Measurements from ENCODE around the gene TTC9. TPM values are rescaled to one million over a fixed set of nuclear protein-coding genes. Genes with fewer than 3 reads are reported as not detected.

TTC9 gene
- total RNA-seq, 1 donor from 2014 or later: 2.5 TPM

DNA sequence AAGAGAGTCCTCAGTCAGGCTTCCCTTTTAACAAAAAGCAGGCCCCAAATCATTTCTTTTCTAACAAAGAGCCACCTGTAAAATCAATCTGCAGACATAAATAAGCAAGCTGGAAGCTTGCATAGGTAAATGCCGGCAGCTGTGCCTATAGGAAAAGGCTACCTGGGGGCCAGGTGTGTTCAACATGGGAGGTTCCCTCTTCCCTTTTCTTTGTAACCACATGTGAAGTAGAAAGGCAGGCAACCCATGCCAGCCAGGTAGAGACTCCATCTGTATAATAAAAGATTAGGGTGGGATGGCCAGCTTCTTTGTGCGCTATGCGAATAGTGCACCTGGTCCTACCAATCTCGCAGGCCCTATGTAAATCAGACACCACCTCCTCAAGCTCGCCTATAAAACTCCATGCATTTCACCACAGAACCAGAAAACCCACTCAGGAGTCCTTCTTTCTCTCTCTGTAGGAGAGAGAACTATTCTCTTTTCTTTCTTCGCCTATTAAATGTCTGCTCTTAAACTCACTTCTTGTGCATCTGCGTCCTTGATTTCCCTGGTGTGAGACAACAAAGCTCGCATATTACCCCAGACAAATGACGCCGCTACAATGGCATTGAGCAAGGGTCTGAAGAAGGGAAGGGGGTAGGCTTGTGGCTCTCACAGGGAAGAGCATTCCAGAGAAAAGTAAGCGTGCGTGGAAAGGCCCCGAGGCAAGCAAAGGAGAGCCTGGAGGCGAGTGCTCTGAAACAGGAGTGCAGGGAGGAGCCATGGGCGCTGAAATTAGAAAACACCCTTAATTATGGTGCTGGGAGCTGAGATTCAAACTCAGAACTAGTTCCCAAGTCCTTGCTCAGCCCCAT is 67.2 kb downstream of the TTC9 start:
- no peak overlapping the region for H3K4me3 Mint-ChIP-seq (ENCODE audit: unreplicated experiment)
- TF ChIP-seq, protein P1, sequence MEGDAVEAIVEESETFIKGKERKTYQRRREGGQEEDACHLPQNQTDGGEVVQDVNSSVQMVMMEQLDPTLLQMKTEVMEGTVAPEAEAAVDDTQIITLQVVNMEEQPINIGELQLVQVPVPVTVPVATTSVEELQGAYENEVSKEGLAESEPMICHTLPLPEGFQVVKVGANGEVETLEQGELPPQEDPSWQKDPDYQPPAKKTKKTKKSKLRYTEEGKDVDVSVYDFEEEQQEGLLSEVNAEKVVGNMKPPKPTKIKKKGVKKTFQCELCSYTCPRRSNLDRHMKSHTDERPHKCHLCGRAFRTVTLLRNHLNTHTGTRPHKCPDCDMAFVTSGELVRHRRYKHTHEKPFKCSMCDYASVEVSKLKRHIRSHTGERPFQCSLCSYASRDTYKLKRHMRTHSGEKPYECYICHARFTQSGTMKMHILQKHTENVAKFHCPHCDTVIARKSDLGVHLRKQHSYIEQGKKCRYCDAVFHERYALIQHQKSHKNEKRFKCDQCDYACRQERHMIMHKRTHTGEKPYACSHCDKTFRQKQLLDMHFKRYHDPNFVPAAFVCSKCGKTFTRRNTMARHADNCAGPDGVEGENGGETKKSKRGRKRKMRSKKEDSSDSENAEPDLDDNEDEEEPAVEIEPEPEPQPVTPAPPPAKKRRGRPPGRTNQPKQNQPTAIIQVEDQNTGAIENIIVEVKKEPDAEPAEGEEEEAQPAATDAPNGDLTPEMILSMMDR (IDR thresholded peaks at IDR 0.05): no peak
- no peaks in the 10 kb centered on the region for H3K36me3 Mint-ChIP-seq (ENCODE audit: low read depth)
- no peaks in the 10 kb centered on the region for H3K9me3 Mint-ChIP-seq (ENCODE audit: low read depth)
- H3K27ac Mint-ChIP-seq (ENCODE audit: unreplicated experiment): no peak overlapping the region
- no peak for DNase-seq (ENCODE audit: low spot score)
- H3K4me1 Mint-ChIP-seq (ENCODE audit: low read depth): peaks cover 18% of the 10 kb centered on the region
- H3K27me3 Mint-ChIP-seq (ENCODE audit: low read depth): peaks cover 29% of the 10 kb centered on the region

- TF ChIP-seq, protein P1 (IDR thresholded peaks at IDR 0.05): no peak
- H3K4me3 Mint-ChIP-seq (ENCODE audit: unreplicated experiment): no peak overlapping the region
- DNase-seq (ENCODE audit: low spot score): no peak
- no peak overlapping the region for H3K27ac Mint-ChIP-seq (ENCODE audit: unreplicated experiment)
- H3K4me1 Mint-ChIP-seq (ENCODE audit: low read depth): peaks cover 21% of the 10 kb centered on the region
- peaks cover 26% of the 10 kb centered on the region for H3K27me3 Mint-ChIP-seq (ENCODE audit: low read depth)
- H3K36me3 Mint-ChIP-seq (ENCODE audit: low read depth): no peaks in the 10 kb centered on the region
- no peaks in the 10 kb centered on the region for H3K9me3 Mint-ChIP-seq (ENCODE audit: low read depth)
Observed at GRCh38 chr14:70709726-70710382, 68.1 kb downstream of the TTC9 start.

GRCh38 chr14:70711451-70711850 is 69.7 kb downstream of the TTC9 start:
- TF ChIP-seq, protein P1 (IDR thresholded peaks at IDR 0.05): no peak
- Mint-ChIP-seq H3K9me3 (ENCODE audit: low read depth) (no peaks in the 10 kb centered on the region), H3K27ac (ENCODE audit: unreplicated experiment) (no peak overlapping the region), H3K4me3 (ENCODE audit: unreplicated experiment) (no peak overlapping the region), H3K27me3 (ENCODE audit: low read depth) (peaks cover 20% of the 10 kb centered on the region), H3K4me1 (ENCODE audit: low read depth) (peaks cover 21% of the 10 kb centered on the region), H3K36me3 (ENCODE audit: low read depth) (no peaks in the 10 kb centered on the region)
- DNase-seq (ENCODE audit: low spot score): no peak

- H3K36me3 Mint-ChIP-seq (ENCODE audit: low read depth): no peaks in the 10 kb centered on the region
- peaks cover 16% of the 10 kb centered on the region for H3K4me1 Mint-ChIP-seq (ENCODE audit: low read depth)
- TF ChIP-seq, protein P1 (IDR thresholded peaks at IDR 0.05): no peak
- no peaks in the 10 kb centered on the region for H3K9me3 Mint-ChIP-seq (ENCODE audit: low read depth)
- H3K27ac Mint-ChIP-seq (ENCODE audit: unreplicated experiment): peak overlapping the region; percentile 66
- DNase-seq (ENCODE audit: low spot score): no peak
- H3K4me3 Mint-ChIP-seq (ENCODE audit: unreplicated experiment): no peak overlapping the region
- H3K27me3 Mint-ChIP-seq (ENCODE audit: low read depth): peaks cover 27% of the 10 kb centered on the region
Observed at GRCh38 chr14:70713096-70713495, 71.4 kb downstream of the TTC9 start.

GRCh38 chr14:70713511-70713916 is 71.8 kb downstream of the TTC9 start:
- H3K27ac Mint-ChIP-seq (ENCODE audit: unreplicated experiment): peak overlapping the region; percentile 66
- no peak overlapping the region for H3K4me3 Mint-ChIP-seq (ENCODE audit: unreplicated experiment)
- TF ChIP-seq, protein P1 (IDR thresholded peaks at IDR 0.05): no peak
- H3K4me1 Mint-ChIP-seq (ENCODE audit: low read depth): peaks cover 16% of the 10 kb centered on the region
- H3K27me3 Mint-ChIP-seq (ENCODE audit: low read depth): peaks cover 27% of the 10 kb centered on the region
- no peak for DNase-seq (ENCODE audit: low spot score)
- H3K36me3 Mint-ChIP-seq (ENCODE audit: low read depth): no peaks in the 10 kb centered on the region
- H3K9me3 Mint-ChIP-seq (ENCODE audit: low read depth): no peaks in the 10 kb centered on the region
